HG03280 (cell line): ENCODE data around the gene ZNF296.
A peak's percentile ranks its signal among the peaks of the same experiment; 100 is the strongest.
"Not testable (repeated sequence)": the region's sequence is repeated elsewhere in the genome, so short reads cannot be mapped to it uniquely, and the experiment has no call there.

Source experiments
- ATAC-seq: cut with Tn5 transposase; IDR thresholded peaks from one replicate; pipeline ENCODE4 v1.9.1; 2021; ENCODE audit warnings: mild to moderate bottlenecking, moderate library complexity; ENCODE audit not compliant: unreplicated experiment

ZNF296 gene

GRCh38 chr19:45076029-45076850, at the start of gene ZNF296:
Gene ZNF296, minus strand, starts transcription at chr19:45076478. Its CDS starts 105 bp downstream, at chr19:45076373.
- peak; percentile 40 for ATAC-seq

GRCh38 chr19:45125360-45125759, 49.1 kb upstream of the ZNF296 start:
- no peak for ATAC-seq

GRCh38 chr19:45124021-45124420, 47.7 kb upstream of the ZNF296 start:
- no peak for ATAC-seq

GRCh38 chr19:45123440-45123850, 47.2 kb upstream of the ZNF296 start:
- no peak for ATAC-seq

GRCh38 chr19:45122832-45123231, 46.6 kb upstream of the ZNF296 start:
- no peak for ATAC-seq

GRCh38 chr19:45121827-45122345, 45.6 kb upstream of the ZNF296 start:
- ATAC-seq = no peak

GRCh38 chr19:45119582-45119981, 43.3 kb upstream of the ZNF296 start:
- ATAC-seq = no peak

- ATAC-seq = peak; percentile 45
Measured at GRCh38 chr19:45118591-45119355, 42.5 kb upstream of the ZNF296 start.

- ATAC-seq = no peak
Measured at GRCh38 chr19:45118106-45118505, 41.8 kb upstream of the ZNF296 start.

- ATAC-seq = no peak
Measured at GRCh38 chr19:45117671-45118070, 41.4 kb upstream of the ZNF296 start.

GRCh38 chr19:45117167-45117594, 40.9 kb upstream of the ZNF296 start:
- no peak for ATAC-seq

- no peak for ATAC-seq
Measured at GRCh38 chr19:45115809-45116615, 39.7 kb upstream of the ZNF296 start.

GRCh38 chr19:45114116-45114515, 37.8 kb upstream of the ZNF296 start:
- no peak for ATAC-seq

- ATAC-seq = no peak
Measured at GRCh38 chr19:45113628-45114027, 37.4 kb upstream of the ZNF296 start.

- ATAC-seq = no peak
Measured at GRCh38 chr19:45112111-45112827, 36.0 kb upstream of the ZNF296 start.

- no peak for ATAC-seq
Measured at GRCh38 chr19:45110851-45111266, 34.6 kb upstream of the ZNF296 start.

- ATAC-seq = no peak
Measured at GRCh38 chr19:45107621-45108150, 31.4 kb upstream of the ZNF296 start.

GRCh38 chr19:45106363-45106762, 30.1 kb upstream of the ZNF296 start:
- ATAC-seq = not testable (repeated sequence)

- no peak for ATAC-seq
Measured at GRCh38 chr19:45104658-45105349, 28.5 kb upstream of the ZNF296 start.
